Umbilical cord (tissue), 2 donors: Measurements from ENCODE around the gene SYNPO2. TPM values are rescaled to one million over a fixed set of nuclear protein-coding genes. Genes with fewer than 3 reads are reported as not detected.
"Not testable (repeated sequence)": the region's sequence is repeated elsewhere in the genome, so short reads cannot be mapped to it uniquely, and the experiment has no call there.

Source experiments
- DNase-seq: peaks from one replicate; pipeline ENCODE4 v3.0.0-alpha.2; 2015; ENCODE audit warnings: low spot score
- total RNA-seq: library from RNA; depleted of rRNA; stranded (reverse); fragments of >200 nt; gene quantifications from one replicate; pipeline ENCODE4 v1.2.3, GENCODE V29; 2014; ENCODE audit warnings: low replicate concordance; ENCODE audit not compliant: insufficient read depth

The SYNPO2 gene
- total RNA-seq, 1 donor from 2014 or later: 590 TPM

DNA sequence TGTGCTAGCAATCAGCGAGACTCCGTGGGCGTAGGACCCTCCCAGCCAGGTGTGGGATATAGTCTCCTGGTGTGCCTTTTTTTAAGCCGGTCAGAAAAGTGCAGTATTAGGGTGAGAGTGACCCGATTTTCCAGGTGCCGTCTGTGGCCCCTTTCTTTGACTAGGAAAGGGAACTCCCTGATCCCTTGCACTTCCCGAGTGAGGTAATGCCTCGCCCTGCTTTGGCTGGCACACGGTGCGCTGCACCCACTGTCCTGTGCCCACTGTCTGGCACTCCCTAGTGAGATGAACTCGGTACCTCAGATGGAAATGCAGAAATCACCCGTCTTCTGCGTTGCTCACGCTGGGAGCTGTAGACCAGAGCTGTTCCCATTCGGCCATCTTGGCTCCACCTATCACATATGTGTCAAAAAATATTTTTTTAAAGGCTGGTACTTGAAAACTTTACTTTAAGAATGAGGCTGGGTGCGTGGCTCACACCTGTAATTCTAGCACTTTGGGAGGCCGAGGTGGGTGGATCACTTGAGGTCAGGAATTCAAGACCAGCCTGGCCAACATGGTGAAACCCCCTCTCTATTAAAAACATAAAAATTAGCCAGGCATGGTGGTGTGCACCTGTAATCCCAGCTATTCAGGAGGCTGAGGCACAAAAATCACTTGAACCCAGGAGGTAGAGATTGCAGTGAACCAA lies 179.2 kb downstream of the SYNPO2 start:
- DNase-seq: not testable (repeated sequence)

GRCh38 chr4:119068529-119068962 lies 179.9 kb downstream of the SYNPO2 start:
- DNase-seq: peak; percentile 56

DNA sequence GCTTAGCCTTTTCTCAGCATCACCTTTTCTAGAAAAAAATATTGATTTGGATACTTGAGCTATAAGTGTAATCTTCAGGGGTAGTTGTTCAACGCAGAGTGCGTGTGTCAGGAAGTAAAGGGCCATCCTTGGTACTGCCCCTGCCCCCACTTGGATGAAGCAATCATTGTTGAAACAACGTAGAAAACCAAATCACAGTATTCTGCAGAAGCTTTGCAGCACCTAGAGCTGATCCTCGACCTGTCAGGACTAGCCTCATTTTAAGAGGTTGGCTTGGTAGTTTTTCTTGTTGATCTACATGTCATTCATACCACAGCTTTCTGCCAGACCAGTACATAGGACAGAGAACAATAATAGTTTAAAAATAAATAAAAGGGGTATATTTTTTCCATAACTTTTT lies 181.6 kb downstream of the SYNPO2 start:
- DNase-seq: peak; percentile 52

DNA sequence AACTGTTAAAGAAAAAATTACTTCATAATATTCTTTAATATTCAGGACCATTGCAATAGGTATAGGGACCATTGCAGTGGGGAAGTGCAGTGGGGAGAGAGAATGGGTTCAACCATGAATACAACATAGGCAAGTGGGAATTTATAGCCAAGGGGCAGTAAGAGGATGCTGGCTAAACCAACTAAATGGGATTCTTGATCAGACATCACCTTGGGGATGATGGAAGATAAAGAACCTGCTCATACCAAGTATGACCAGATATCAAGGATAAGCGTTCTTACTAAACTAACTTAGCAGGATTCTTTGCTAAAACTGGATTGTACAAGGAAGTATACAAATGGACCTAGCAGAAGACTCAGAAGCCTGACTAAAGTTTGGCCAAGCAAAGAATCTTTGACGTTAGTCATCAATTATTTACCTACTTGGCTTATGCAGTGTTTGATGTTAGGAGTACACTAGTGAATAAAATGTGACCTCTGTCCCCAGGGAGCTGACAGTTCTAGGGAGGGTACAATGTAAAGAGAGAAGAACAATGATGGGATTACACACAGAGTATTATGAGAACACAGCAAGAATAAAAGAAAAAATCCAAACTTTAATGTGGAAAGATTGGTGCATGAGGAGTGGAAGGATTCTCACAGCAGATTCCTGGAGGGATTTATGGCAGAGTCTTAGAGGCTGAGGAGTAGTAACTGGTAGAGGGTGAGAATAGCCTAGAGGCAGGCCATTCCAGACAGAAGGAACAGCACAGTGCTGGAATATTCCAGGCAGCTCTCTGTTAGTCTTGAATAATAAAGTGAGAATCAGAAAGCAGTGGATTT lies 192.3 kb downstream of the SYNPO2 start:
- DNase-seq: no peak

DNA sequence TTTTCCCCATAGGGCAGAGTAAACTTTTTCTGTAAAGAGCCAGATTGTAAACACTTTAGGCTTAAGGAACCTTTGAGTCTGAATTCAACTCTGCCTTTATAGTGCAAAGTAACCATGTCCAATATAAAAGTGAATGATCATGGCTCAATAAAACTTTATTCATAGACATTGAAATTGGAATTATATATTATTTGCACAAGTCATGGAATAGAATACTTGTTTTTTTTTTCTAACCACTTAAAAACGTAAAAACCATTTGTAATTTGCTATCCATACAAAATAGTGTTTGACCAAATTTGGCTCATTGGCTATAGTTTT lies 192.8 kb downstream of the SYNPO2 start:
- DNase-seq: no peak

DNA sequence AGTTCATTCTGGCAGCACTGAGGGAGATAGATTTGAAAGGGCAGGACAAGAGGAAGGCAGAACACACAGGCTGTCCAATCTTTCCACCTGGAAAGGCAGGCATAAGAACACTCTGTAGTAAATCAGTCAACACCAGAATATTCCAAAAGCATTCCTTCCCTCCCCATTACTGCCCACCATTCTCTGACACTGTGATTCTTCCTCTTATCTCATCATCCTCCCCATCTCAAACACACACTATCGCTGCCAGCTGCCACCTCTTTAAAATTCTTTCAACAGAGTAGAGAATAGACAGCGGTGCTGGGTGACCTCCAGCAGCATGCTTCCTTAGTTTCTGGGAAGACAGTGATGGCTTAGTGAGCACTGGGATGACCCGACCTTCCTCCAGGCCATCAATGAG lies 193.3 kb downstream of the SYNPO2 start:
- DNase-seq: no peak

DNA sequence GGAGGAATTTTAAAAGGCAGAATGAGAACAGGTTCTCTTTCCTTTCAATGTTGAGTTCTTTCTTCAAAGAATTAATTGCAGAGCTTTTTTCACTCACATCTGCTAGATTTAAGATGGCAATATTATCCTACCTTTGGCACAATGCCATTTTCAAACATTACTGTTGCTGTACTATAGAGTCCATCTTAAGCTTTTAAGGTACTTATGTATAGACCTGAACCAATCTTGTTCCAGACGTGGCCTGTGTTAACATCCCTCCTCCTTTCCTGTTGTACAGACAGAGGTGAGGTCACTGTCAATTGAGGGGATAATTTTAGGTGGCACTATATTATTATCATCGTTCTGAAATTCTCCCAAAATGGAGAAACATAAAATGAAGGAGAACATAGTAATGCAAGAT lies 194.0 kb downstream of the SYNPO2 start:
- DNase-seq: no peak

DNA sequence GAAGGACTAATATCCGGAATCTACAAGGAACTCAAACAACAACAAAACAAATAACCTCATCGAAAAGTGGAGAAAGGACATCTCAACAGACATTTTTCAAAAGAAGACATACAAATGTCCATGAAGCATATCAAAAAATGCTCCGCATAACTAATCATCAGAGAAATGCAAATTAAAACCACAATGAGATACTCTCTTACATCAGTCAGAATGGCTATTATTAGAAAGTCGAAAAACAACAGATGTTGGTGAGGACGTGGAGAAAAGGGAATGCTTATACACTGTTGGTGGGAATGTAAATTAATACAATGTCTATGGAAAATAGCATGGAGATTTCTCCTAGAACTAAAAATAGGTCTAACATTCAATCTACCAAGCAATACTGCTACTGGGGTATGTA lies 195.9 kb downstream of the SYNPO2 start:
- no peak for DNase-seq

DNA sequence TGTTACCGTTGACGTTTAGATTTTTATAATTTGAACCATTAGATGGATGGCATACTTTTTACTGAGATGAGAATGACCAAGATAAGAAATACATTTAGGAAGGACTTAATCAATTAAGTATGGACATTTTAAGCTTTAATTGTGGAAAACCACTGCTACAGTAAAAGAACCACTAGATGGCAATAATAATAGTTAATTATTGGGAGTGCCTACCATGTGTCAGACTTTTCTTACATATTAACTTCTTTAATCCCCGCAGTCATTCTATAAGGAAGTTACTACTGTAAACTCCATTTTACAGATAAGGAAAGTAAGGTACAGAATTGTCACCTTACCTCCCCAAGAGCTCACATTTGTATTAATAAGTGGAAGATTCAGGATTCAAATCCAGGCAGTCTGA lies 198.5 kb downstream of the SYNPO2 start:
- no peak for DNase-seq

DNA sequence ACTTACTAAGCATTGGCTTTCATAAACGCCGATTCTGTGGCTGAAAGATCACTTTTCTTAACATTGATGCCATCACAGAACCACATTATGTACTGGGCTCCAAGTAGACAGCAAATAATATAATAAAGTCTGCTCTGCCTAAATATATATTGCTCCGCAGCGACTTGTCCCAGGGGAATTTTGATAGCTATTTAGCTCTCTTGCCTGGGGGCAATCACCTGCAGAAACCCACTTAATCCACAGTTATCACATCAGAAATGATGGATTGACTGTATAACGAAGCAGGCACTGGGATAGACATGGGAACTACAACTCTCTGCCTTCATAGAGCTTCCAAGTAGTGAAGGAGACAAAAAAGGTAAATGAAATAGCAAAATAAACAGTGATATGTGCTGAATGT lies 199.0 kb downstream of the SYNPO2 start:
- no peak for DNase-seq

DNA sequence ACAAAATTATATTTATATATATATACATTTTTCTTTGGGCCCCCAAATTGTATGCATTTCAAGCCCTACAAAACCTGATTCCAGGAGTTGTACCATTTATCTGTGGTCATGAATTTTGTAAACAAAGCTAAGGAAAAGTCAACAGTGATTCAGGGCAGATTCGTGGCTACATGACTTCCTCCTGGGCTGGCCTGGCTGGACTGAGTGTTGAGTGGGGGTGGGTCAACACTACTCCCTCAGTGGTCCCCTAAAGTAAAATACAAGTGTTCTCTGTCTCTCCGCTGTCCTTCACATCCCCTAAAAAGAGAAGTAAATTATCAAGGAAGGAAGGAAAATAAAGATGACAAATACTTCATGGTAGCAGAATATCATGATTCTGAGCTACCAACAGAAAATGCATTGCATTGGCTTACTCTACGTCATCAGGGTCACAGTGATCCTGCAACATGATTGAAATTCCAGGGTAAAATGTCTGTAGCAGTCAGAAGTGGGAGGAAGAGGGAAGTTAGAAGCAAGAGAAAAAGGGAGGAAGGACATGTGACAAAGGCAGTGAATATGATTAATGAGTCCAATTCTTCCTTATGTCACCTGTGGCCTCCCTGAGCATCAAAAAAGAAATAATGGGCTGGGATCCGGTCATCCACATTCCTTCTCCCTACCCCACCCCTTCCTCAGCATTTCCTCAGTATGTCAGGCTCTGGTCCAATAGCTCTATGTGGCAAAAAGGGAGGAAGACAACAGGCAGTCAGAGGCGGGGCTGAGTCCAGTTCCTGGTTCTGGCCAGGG lies 204.6 kb downstream of the SYNPO2 start:
- DNase-seq: no peak

DNA sequence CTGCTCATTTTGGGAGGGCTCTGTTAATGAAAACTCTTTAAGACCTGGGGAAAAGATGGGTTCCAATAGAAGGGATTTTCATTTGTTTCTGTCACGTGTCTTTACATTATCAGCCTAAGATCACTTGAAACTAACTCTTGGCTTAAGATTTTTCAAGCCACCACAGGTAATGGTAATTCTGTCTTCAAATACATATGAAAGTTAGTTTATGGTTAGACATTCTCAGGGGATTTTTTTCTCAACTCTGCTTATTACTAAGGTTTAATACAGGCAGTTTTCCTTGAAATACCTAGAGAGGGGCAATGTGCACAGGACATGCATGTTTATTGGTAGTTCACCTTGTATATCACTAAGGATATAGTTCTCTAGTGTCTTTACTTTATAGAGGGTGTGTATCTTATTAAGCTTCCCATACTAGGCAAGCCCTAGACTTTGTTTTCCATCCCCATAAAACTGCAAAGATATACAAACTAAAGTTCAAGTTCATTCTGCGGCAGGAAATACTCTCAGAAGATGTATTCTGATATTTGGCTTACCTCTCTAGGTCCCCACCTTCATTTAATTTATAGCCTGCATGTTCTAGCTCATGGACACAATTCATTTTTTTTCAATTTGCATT lies 208.7 kb downstream of the SYNPO2 start:
- no peak for DNase-seq

DNA sequence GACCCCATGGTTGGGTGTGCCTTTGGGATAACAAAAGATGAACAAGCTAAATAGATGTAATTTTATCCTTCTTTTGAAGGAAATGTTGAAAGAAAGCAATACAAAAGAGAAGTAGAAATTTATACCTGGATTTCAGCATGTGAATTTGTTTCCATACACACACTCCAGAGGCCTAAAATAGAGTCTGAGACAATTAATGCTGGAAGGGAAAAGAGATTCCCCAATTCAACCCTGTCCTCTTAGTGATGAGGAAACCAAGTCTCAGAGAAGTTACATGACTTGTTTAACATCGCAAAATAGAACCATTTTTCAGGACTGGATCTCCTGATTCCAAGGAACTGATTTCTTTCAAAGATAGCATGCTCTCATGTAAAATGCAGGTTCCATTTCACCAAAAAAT lies 209.7 kb downstream of the SYNPO2 start:
- DNase-seq: no peak

DNA sequence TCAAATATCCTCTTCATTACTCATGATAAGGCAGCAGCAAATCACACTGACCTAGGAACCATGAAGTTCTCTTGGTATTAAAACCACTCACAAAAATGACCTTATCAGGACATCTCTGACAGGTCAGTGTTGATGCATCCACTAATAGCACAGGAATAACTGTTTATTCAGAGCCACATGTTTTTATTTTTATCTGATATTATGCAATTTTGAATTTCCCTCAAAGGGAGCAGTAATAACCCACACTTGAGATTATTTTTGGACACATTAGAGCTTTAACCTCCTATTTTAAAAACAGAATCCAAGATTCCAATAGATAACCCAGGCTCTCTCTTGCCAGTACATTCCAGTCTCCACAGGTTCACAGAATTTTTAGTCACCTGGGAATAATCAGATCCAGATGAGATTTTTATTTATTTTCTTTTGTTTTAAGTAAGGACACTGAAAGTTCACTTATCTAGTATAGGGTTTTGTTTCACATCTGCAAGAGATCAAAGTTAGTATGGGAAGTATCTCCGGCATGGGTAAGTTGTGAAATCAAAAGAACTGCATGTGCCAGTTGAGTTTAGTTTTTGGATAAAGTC lies 210.7 kb downstream of the SYNPO2 start:
- DNase-seq: peak; percentile 56

DNA sequence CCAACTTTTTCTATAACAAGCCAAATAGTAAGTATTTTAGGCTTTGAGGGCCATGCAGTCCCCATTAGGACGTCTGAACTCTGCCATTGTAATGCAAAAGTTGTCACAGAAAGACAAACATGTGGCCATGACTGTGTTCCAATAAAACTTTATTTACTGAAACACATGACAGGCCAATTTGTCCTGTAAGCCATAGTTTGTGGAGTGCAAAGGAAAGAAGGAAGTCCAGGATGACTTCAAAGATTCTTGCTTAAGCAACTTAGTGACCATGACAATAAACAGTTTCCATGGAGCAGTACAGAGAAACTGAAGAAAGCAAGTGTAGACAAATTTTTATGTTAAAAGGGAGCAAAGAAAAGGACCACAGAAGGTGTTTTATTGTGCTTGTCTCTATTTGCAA lies 212.0 kb downstream of the SYNPO2 start:
- DNase-seq: no peak

GRCh38 chr4:119103263-119103662 lies 214.6 kb downstream of the SYNPO2 start:
- peak; percentile 84 for DNase-seq

- no peak for DNase-seq
Measured at GRCh38 chr4:119104644-119105273, 216.1 kb downstream of the SYNPO2 start.

- DNase-seq: no peak
Measured at GRCh38 chr4:119105605-119106004, 217.0 kb downstream of the SYNPO2 start.

- DNase-seq: no peak
Measured at GRCh38 chr4:119106036-119107000, 217.7 kb downstream of the SYNPO2 start.

DNA sequence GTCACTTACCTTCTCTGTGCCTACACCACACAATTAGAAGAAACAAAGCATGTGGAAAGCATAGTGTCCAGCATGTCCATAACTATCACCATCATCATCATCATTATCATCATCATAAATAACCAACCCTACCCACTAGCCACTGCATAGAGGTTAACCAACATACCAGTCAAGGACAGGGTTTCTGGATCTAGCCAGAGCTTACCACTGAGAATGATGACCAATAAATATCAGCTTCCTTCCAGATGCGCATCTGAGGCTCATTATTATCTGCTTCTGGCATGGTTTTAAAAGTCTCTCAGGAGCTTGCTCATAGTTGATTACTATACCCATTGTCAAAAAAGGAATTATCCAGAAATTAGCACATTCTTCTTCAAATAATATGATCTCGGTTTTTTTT lies 221.5 kb downstream of the SYNPO2 start:
- no peak for DNase-seq
